Right forelimb (tissue), 1 donor: ENCODE data around the gene CLEC16A.

Experiments used
- DNase-seq: peaks from one replicate; pipeline ENCODE4 v3.0.0-alpha.2; 2018

CLEC16A gene, protein sequence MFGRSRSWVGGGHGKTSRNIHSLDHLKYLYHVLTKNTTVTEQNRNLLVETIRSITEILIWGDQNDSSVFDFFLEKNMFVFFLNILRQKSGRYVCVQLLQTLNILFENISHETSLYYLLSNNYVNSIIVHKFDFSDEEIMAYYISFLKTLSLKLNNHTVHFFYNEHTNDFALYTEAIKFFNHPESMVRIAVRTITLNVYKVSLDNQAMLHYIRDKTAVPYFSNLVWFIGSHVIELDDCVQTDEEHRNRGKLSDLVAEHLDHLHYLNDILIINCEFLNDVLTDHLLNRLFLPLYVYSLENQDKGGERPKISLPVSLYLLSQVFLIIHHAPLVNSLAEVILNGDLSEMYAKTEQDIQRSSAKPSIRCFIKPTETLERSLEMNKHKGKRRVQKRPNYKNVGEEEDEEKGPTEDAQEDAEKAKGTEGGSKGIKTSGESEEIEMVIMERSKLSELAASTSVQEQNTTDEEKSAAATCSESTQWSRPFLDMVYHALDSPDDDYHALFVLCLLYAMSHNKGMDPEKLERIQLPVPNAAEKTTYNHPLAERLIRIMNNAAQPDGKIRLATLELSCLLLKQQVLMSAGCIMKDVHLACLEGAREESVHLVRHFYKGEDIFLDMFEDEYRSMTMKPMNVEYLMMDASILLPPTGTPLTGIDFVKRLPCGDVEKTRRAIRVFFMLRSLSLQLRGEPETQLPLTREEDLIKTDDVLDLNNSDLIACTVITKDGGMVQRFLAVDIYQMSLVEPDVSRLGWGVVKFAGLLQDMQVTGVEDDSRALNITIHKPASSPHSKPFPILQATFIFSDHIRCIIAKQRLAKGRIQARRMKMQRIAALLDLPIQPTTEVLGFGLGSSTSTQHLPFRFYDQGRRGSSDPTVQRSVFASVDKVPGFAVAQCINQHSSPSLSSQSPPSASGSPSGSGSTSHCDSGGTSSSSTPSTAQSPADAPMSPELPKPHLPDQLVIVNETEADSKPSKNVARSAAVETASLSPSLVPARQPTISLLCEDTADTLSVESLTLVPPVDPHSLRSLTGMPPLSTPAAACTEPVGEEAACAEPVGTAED

GRCh38 chr16:10944249-10945064 is at the start of gene CLEC16A:
Gene CLEC16A (plus strand): TSS chr16:10944564. CDS start chr16:10944718, 154 bp downstream.
- DNase-seq, result peak; percentile 98

GRCh38 chr16:10895053-10895946 is 49.1 kb upstream of the CLEC16A start:
- DNase-seq, result peak; percentile 83

- no peak for DNase-seq
Measured at GRCh38 chr16:10896165-10896564, 48.2 kb upstream of the CLEC16A start.

GRCh38 chr16:10896723-10897122 is 47.6 kb upstream of the CLEC16A start:
- DNase-seq, result no peak

DNA sequence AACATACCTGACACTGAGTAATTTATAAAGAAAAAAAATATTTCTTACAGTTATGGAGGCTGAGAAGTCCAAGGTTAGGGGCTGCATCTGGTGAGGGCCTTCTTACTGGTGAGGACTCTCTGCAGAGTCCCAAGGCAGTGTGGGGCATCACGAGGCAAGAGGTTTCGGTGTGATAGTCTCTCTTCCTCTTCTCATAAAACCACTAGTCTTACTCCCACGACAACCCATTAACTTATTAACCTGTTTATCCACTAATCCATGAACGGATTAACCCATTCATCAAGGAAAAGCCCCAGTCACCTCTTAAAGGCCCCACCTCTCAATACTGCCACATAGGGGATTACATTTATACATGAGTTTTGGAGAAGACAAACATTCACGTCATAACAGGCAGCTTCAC is 47.2 kb upstream of the CLEC16A start:
- no peak for DNase-seq

GRCh38 chr16:10902999-10903398 is 41.4 kb upstream of the CLEC16A start:
- no peak for DNase-seq

DNA sequence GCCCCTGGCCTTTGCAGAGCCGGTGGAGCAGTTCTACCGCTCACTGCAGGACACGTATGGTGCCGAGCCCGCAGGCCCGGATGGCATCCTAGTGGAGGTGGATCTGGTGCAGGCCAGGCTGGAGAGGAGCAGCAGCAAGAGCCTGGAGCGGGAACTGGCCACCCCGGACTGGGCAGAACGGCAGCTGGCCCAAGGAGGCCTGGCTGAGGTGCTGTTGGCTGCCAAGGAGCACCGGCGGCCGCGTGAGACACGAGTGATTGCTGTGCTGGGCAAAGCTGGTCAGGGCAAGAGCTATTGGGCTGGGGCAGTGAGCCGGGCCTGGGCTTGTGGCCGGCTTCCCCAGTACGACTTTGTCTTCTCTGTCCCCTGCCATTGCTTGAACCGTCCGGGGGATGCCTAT is 37.9 kb upstream of the CLEC16A start:
- DNase-seq, result no peak

DNA sequence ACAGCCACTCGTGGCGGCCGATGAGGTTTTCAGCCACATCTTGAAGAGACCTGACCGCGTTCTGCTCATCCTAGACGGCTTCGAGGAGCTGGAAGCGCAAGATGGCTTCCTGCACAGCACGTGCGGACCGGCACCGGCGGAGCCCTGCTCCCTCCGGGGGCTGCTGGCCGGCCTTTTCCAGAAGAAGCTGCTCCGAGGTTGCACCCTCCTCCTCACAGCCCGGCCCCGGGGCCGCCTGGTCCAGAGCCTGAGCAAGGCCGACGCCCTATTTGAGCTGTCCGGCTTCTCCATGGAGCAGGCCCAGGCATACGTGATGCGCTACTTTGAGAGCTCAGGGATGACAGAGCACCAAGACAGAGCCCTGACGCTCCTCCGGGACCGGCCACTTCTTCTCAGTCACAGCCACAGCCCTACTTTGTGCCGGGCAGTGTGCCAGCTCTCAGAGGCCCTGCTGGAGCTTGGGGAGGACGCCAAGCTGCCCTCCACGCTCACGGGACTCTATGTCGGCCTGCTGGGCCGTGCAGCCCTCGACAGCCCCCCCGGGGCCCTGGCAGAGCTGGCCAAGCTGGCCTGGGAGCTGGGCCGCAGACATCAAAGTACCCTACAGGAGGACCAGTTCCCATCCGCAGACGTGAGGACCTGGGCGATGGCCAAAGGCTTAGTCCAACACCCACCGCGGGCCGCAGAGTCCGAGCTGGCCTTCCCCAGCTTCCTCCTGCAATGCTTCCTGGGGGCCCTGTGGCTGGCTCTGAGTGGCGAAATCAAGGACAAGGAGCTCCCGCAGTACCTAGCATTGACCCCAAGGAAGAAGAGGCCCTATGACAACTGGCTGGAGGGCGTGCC is 37.2 kb upstream of the CLEC16A start:
- DNase-seq, result no peak

- no peak for DNase-seq
Measured at GRCh38 chr16:10907757-10908045, 36.7 kb upstream of the CLEC16A start.

GRCh38 chr16:10911267-10911666 is 33.1 kb upstream of the CLEC16A start:
- DNase-seq, result no peak

- no peak for DNase-seq
Measured at GRCh38 chr16:10916534-10916933, 27.8 kb upstream of the CLEC16A start.

DNA sequence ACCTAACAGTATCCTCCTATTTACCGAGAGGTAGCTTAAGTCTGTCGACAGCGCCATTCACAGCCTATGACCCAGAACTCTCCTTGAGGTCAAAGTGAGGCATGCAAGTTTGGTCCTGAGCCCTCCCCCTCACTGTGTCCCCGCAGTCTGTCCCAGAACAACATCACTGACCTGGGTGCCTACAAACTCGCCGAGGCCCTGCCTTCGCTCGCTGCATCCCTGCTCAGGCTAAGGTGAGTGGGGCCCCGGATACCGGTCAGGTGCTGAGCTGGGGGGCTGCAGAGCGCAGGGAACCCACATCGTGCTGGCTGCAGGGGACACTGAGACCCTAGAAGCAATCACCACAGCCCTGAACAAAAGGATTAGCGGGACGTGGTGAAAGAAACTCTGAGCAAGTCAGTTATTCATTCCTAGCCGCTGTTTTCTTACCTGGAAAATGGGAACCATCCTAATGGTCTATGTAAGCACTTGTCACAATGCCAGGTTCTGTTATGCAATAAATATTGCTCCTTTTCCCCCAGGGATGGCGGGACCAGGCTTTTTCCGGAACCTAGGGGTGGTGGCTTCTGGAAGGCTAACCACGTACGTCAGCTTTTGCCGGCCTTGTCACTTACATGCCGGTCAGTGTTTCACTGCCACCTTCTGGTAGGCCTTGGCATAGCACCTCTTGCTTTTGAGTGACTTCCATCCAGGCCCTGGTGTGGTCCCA is 25.9 kb upstream of the CLEC16A start:
- DNase-seq, result peak; percentile 93

- DNase-seq, result no peak
Measured at GRCh38 chr16:10919003-10919351, 25.4 kb upstream of the CLEC16A start.

DNA sequence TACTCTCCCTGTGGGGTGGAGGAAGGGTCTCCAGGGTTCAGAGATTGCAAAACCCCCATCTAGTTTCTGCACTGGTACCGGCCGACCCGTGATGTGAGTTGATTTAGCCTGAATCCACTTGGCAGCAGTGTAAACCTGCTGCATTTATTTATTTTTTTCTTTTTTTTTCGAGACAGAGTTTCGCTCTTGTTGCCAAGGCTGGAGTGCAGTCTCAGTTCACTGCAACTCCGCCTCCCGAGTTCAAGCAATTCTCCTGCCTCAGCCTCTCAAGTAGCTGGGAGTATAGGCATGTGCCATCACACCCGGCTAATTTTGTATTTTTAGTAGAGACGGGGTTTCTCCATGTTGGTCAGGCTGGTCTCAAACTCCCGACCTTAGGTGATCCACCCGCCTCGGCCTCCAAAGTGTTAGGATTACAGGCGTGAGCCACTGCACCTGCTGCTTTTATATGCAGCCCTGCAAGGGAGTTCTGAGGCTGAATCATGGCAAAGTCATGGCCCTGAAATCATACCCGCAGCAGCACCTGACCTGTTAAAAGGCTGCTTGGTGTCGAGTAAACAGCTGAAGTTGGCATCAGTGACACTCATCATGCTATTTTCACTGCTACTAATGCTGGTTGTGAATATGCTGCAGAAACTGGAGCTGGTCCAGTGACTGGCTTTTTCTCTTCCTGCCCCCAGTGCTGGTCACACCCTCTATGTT is 23.5 kb upstream of the CLEC16A start:
- no peak for DNase-seq

- no peak for DNase-seq
Measured at GRCh38 chr16:10921536-10922327, 22.6 kb upstream of the CLEC16A start.

- DNase-seq, result no peak
Measured at GRCh38 chr16:10922328-10923145, 21.8 kb upstream of the CLEC16A start.

DNA sequence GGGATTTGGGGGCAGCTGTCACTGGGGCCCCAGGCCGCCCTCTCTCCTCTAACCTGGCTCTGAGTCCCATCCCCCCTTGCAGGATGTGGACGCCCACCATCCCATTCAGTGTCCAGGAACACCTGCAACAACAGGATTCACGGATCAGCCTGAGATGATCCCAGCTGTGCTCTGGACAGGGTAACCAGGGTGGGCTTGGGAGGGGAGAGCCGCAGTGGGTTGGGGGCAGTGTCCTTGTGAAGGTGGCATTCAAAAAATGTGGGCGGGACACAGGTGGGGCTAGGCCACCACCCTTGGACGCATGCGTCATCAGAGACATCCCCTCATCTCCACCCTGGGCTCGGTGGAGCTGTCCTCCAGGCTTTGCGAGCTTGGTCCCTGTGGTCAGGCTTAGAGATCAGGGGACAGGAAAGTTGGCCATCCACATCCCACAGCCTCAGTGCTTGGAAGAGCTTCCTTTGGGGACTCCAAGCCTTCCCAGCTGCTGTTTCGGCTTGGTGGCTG is 21.2 kb upstream of the CLEC16A start:
- no peak for DNase-seq
